ENCODE results near the gene BLACAT1.
"Not testable (repeated sequence)": the region's sequence is repeated elsewhere in the genome, so short reads cannot be mapped to it uniquely, and the experiment has no call there.

The BLACAT1 gene

DNA sequence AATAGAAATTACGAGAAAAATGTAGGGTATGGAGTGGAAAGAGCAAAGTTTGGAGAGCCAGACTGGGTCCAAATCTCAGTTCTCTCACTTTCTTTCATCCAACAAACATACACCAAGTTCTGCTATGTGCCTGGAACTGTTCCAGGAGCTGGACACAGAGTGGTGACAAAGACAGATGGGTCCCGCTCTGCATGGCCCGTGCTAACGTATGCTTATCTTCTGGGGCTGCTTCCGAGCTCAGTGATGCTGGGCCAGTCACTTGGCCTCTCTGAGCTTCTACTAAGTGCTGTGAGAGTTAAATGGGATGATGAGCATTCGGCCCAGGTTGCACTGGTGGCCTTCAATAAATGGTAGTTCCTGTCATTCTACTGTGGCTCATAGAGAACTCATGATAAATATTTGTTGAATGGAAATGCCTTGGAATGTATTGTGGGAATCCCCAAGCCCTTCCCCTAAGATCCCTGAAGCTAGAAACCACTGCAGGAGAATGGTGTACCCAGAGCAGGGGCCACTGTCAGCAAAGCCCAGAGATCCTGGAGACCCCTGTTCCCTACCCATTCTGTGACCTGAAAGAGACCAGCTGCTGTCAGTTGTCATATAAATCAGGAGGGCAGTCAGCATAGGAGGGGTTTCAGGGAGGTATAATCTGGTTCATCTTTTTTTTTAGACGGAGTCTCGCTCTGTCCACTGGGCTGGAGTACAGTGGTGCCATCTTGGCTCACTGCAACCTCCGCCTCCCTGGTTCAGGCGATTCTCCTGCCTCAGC is 37.8 kb downstream of the BLACAT1 start:
- no peak for DNase-seq (ENCODE audit: low read depth, low spot score)

DNA sequence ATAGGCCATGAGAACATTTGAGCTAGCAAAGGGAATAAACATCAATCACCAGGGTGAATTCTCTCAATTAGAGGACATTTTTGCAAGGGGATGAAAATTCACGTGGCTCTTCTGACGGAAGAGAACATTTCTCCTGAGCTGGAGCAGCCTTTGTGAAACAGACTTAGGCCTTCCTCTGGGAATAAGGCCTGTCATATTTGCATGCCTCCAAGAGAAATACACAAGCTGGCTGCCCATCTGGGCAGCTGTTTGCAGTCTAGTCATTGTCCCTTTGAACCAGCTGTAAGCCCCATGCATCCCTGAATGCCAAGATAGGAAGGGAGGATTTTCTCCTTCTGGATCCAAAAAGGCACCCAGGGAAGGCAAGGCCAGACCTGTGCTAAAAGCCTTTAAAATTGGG is 39.5 kb downstream of the BLACAT1 start:
- DNase-seq (ENCODE audit: low read depth, low spot score): no peak

DNA sequence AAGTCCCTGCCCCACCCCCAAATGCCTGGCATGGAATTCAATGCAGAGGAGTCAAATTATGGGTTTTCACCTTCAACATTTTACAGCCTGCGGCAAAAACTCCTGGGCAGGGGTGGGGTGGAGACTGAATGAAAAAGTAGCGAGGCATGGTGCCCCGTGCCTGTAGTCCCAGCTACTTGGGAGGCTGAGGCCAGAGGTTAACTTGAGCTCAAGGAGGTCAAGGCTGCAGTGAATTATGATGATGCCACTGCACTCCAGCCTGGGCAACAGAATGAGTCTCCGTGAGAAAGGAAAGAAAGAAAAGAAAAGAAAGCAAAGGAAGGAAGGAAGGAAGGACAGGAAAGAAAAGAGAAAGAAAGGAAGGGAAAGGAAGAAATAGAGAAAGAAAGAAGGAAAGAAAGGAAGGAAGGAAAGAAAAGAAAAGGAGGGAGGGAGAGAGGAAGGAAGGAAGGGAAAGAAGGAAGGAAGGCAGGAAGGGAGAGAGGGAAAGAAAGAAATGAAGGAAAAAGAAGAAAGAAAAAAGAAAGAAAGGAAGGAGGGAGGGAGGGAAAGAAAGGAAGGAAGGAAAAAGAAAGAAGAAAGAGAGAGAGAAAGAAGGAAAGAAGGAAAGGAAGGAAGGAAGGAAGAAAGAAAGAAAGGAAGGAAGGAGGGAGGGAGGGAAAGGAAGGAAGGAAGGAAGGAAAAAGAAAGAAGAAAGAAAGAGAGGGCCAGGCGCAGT is 45.1 kb downstream of the BLACAT1 start:
- DNase-seq (ENCODE audit: low read depth, low spot score): no peak

DNA sequence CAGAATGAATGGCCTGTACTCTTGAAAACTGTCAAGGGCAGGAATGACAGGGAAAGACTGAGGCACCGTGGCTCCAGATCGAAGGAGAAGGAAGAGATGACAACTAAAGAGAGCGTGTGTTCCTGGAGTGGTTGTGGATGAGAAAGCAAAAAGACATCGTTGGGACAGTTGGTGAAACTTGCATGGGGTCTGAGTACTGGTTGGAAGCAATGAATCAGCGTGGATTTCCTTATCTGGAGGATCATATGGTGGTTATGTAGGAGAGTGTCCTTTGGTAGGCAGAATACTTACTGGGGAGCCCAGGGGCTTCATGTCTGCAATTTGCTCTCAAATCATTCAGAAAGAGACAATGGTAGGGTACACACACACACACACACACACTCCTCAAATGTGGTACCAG is 47.9 kb downstream of the BLACAT1 start:
- DNase-seq (ENCODE audit: low read depth, low spot score): no peak

DNA sequence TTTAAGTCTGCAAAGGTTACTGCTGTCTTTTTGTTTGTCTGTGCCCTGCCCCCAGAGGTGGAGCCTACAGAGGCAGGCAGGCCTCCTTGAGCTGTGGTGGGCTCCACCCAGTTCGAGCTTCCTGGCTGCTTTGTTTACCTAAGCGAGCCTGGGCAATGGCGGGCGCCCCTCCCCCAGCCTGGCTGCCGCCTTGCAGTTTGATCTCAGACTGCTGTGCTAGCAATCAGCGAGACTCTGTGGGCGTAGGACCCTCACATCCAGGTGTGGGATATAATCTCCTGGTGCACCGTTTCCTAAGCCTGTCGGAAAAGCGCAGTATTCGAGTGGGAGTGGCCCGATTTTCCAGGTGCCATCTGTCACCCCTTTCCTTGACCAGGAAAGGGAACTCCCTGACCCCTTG is 49.6 kb downstream of the BLACAT1 start:
- DNase-seq (ENCODE audit: low read depth, low spot score): not testable (repeated sequence)
